Activated CD8-positive, alpha-beta memory T cell treated with anti-CD3 and anti-CD28 coated beads for 24 hours (primary cell): ENCODE data around the gene ANKRD49.
A peak's percentile ranks its signal among the peaks of the same experiment; 100 is the strongest.

Experiments
- DNase-seq: peaks from one replicate; pipeline ENCODE4 v3.0.0-alpha.2; 2020

The ANKRD49 gene

GRCh38 chr11:94511932-94512781 lies 18.4 kb downstream of the ANKRD49 start, which contains the start of gene C11orf97:
Gene C11orf97 (plus strand): TSS chr11:94512461. CDS start chr11:94512529, 68 bp downstream.
- peak; percentile 79 for DNase-seq

DNA sequence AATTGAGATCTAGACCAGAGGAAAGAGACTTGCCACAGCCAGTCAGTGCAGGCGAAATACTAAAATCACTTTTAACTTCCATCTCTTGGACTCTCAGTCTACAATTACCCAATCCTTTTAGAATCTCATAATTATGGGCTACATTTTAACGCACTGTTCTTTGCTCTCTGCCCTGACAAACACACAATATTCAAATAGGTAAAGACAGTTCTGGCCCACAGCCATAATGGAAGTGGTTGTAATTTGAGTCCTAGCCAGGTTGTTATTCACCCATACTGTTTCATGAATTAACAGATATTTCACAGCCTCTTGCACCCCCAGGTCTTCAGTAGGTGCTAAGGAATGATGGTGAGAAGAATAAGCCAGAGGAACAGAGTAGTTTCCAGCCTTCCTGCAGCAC lies 19.3 kb downstream of the ANKRD49 start:
- DNase-seq, result no peak

- DNase-seq, result no peak
Observed at GRCh38 chr11:94515398-94515797, 21.6 kb downstream of the ANKRD49 start.

DNA sequence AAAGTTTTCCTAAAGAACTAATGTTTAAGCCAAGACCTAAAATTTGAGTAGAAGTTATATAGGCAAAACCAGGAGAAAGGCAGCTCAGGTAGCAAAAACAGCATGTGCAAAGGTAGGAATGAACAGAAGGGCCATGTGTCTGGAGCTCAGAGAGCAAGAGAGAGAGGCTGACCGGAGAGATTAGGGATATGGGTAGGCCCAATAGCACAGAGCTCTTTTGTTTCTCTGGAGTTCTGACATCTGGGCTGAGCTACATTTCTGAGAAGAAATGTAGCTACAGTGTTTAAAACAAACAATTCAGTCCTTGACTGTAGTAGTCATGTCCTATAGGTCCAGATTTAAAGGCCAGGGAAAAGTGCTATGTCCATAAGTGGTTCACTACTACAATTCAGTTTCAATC lies 22.9 kb downstream of the ANKRD49 start:
- no peak for DNase-seq

DNA sequence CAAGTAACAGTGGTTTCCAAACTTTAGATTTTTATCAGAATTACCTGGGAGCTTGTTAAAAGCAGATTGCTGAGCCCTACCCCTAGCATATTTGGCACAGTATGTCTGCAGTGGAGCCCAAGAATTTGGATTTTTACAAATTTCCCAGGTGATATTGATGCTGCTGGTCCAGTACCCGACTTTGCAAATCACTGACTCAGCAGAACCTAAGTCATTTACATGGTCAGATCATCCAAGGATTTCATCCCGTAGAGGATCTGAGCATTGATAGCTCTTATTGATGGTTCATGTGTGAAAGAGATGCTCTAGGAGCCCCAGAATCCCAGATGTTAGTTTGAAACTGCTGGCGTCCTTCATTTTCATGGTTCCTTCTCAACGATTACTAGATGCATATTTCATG lies 24.5 kb downstream of the ANKRD49 start:
- no peak for DNase-seq

- no peak for DNase-seq
Observed at GRCh38 chr11:94519478-94520084, 25.8 kb downstream of the ANKRD49 start.

DNA sequence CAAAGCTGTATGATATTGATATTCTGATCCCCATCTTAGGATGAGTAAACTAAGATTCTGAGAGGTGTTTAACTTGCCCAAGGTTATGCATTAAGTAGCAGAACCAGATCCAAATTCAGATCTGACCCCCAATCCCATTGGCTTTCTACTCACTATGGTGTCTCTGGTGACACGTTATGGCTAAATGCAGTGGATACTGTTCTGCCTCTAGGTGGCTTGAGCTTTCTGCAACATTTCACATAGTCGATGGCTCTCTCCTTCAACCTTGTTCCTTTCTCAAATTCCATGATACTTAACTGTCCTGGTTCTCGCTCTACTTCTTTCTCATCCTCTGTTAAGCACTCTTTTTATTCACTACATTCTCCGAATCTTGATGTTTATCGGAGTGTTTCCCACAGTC lies 27.9 kb downstream of the ANKRD49 start:
- no peak for DNase-seq

DNA sequence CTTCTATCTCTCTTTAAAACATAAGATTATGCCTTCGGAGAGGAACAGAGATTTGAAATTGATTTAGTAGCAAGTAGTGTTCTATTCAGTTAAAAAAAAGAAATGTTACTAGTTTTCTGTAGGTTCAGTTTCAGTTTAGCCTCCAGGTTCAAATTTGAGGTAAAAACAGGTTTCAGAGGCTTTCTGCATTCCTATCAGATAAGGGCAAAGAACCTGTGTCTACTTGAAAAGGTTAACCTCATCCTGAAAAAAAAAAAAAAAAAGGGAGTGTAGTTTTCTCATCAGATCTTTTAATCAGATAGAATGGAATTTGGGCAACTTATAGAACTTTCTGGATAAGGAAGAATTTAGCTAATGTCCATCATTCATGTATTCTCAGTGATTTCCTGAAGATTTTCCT lies 30.6 kb downstream of the ANKRD49 start:
- DNase-seq, result no peak

DNA sequence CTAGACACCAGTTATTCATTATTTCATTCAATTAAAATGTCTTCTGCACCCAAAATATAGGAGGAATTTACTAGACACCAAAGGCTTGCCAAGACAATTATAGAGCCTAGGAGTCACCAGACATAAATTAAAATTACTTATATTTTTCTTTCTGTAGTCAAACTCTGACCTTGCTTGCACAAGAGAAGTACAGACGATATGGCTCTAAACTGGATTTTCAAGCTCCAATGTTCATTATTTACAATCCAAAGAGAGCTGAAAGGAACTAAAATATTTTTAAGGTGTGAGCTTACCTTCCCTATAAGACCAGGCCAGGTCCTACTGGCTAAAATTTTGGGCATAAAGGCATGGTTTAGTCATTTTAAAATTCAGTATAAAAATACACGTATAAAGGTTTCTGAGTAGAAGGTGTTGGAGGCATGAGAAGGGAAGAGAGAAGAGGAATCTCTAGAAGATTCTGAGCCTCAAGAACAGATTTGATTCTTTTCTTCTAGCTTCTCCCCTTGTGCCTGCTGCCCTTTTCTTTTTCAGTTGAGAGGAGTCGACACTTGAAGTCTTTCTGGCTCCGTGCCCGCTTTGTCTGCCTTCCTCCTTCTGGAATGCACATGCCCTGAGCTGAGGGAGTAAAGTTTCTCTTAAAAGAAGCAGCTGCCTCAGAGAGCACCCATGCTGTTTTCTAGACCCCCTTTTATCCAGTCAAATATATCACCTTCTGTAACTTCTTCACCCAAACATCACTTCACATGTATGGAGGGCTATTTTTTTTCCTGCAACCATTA lies 32.0 kb downstream of the ANKRD49 start:
- DNase-seq, result no peak

DNA sequence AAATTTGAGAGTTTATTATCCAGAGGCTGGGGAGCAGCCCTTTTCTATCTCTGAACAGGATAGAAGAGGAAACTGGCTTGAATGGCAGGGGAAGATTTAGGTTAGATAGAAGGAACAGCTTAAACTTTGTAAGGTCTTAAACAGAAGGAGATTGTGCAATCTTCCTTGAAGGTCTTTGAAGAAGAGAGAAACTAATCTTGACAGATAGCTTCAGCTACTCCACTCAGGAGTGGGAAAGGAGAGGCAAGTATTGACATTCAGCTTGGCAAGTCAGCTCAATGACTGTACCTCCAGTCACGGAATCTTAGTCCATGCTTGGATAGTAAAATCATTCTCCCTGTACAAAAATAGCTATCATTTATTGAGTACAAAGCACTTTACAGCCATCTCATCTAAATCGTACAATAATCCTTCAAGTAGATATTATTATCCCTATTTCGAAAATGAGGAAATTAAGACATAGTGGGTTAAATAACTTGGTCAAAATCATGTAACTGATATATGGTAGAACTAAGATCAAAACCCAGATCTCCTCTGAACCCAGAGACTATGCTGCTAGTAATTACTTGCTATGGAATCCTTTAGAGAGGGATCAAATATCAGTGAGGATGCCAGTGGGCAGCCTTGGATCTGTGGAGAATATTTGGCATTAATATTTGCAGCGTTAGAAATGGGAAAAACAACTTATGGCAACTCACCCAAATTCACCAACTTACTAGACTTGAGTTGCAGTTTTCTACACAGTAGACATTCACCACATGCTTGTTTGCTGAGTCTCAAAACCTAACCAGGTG lies 33.1 kb downstream of the ANKRD49 start:
- no peak for DNase-seq

DNA sequence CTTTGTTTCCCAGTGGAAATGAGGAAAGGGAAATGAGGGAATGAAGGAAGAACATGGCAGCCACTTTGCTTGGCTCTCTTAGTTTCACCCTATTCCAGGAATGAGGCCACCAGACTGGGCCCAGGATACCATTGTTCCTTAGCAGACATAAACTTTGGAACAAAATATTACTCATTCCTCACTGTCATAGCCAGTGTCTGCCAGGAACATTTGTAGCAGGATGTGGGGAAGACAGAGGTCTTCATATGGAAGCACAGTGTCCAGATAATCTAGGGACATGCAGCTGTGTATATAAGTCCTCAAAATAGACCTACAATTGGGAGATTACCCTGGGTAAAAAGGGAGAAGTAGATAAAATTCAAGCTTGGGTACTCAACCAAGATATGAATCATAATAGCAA lies 34.8 kb downstream of the ANKRD49 start:
- no peak for DNase-seq

- no peak for DNase-seq
Observed at GRCh38 chr11:94532211-94532610, 38.4 kb downstream of the ANKRD49 start.

DNA sequence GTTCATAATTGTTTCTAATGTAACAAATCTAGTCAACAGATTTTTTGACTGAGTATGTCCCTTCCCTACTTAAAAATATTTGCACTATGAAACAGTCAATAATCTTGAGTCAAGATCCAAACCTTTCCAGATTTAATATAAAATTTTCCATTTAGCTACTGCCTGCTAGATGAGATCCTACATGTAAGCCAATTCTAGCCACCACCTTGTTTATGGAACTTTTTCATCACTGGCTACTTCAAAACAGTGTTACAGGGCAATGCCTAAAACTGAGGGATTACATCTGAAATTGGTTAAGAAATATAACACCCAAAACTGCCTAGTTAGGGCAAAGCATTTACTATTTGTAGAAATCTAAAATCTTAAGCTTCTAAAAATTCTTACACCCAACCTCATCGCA lies 39.4 kb downstream of the ANKRD49 start:
- DNase-seq, result no peak

DNA sequence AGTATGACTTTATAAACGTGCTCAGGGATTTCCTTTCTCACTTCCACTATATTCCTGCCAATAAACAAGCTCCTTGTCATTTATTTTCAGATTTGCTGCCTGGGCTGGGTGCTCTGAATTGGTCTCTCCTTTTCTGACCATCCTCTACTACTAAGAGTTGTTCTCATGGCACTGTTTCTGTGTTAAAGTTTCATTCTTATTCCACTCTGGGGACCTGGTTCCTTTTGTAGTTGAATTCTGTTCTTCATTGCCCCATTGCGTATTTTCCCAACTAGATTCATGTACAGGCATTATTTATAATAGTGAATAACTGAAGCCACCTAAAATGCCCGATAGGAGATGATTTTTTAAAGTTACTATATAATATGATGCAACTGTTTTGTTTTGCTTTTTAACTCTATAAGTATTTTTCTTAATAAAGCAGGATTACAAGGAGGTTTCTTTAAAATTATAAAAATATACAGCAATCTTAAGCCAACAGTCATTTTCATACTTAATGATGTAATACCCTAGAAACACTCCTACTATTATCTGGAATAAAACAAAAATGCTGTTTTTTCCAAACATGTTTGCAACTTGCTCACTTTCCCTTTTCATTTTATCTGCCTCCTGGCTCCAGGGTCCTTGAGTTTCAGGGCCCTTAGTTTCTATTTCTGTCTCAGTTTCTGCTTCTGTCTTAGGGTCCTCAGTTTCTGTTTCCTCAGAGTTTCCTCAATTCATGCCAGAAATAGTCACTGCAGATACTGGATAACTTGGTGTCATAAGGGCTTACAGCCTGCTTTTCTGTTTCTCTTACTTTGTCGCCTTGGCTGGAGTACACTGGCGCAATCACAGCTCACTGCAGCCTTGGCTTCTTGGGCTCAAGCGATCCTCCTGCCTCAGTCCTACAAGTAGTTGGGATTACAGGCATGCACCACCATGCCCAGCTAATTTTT lies 40.2 kb downstream of the ANKRD49 start:
- DNase-seq, result no peak

- DNase-seq, result no peak
Observed at GRCh38 chr11:94536386-94536785, 42.6 kb downstream of the ANKRD49 start.

- DNase-seq, result no peak
Observed at GRCh38 chr11:94537031-94537600, 43.3 kb downstream of the ANKRD49 start.

DNA sequence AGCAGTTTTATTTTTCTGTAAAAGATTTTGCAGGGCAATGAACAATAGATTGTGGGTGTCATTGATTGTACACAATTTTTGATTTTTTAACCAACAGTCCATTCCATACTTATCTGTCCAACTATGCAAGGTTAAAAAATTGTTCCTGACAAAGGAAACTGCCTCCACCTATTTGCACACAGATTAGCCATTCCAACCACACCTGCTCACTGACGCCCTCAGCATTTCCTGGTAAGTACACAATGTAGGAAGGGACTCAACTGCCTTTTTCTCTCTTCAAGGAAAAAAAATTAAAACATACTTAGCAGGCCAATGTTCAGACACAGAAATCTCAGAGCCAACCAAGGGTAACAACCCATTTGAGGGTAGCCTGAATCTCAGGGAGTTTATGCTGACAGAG lies 45.6 kb downstream of the ANKRD49 start:
- no peak for DNase-seq

- peak; percentile 91 for DNase-seq
Observed at GRCh38 chr11:94543695-94544645, 50.2 kb downstream of the ANKRD49 start, which contains the start of gene FUT4. Gene FUT4 (plus strand): TSS chr11:94543921. CDS start chr11:94544134, 213 bp downstream.

GRCh38 chr11:94544646-94545263 lies 51.0 kb downstream of the ANKRD49 start:
- no peak for DNase-seq
